SU-DHL-6 (cell line): Measurements from ENCODE around the gene PIGR.

ENCODE experiments used
- H2AFZ ChIP-seq: fragments of 200-600 bp; sonication (generic); 2 replicates; pipeline ENCODE4 v1.6.1; 2014; ENCODE audit warnings: low read depth, mild to moderate bottlenecking, moderate library complexity, mixed read lengths, antibody characterized with exemption, low read length; ENCODE audit not compliant: severe bottlenecking
- H3F3A ChIP-seq: fragments of 200-600 bp; shearing (Covaris generic); 2 replicates; pipeline ENCODE4 v1.6.0; 2016; ENCODE audit warnings: antibody characterized with exemption, mild to moderate bottlenecking; ENCODE audit not compliant: insufficient read depth
- H3K27ac ChIP-seq: fragments of 200-600 bp; sonication (generic); 2 replicates; pipeline ENCODE4 v1.5.1; 2016; ENCODE audit warnings: low read depth, mild to moderate bottlenecking, low read length, moderate library complexity, mixed read lengths
- H3K27me3 ChIP-seq: fragments of 200-600 bp; sonication (generic), shearing (Covaris generic); 2 replicates; pipeline ENCODE4 v1.6.0; 2014; ENCODE audit warnings: mild to moderate bottlenecking, low read length
- H3K36me3 ChIP-seq: fragments of 200-600 bp; sonication (generic); 2 replicates; pipeline ENCODE4 v1.6.1; 2014; ENCODE audit warnings: mild to moderate bottlenecking, low read length, mixed read lengths
- H3K4me2 ChIP-seq: fragments of 300-600, 200-600 bp; shearing (Covaris generic), sonication (generic); 2 replicates; pipeline ENCODE4 v1.6.0; 2014; ENCODE audit warnings: low read length, low read depth, mild to moderate bottlenecking; ENCODE audit not compliant: poor library complexity, severe bottlenecking
- H3K4me3 ChIP-seq: fragments of 200-600 bp; sonication (generic); 2 replicates; pipeline ENCODE4 v1.5.1; 2014; ENCODE audit warnings: antibody characterized with exemption, low read length, mild to moderate bottlenecking, mixed read lengths; ENCODE audit not compliant: insufficient read depth, poor library complexity, severe bottlenecking
- H3K79me2 ChIP-seq: fragments of 200-600 bp; sonication (generic); 2 replicates; pipeline ENCODE4 v1.6.1; 2014; ENCODE audit warnings: mild to moderate bottlenecking, low read length, moderate library complexity; ENCODE audit not compliant: insufficient read depth
- H3K9ac ChIP-seq: fragments of 200-600 bp; sonication (generic); 2 replicates; pipeline ENCODE4 v1.7.0; 2014; ENCODE audit warnings: mild to moderate bottlenecking, low read length
- H3K9me2 ChIP-seq: fragments of 200-600 bp; sonication (generic); replicated peaks from 2 replicates; pipeline ENCODE4 v1.6.1; 2014; ENCODE audit warnings: low read length; ENCODE audit not compliant: insufficient read depth
- H3K9me3 ChIP-seq: fragments of 200-600 bp; sonication (generic); 2 replicates; pipeline ENCODE4 v1.6.1; 2014; ENCODE audit warnings: low read length, mixed read lengths; ENCODE audit not compliant: insufficient read depth
- H4K20me1 ChIP-seq: fragments of 200-600 bp; sonication (generic); 2 replicates; pipeline ENCODE4 v1.6.1; 2014; ENCODE audit warnings: low read depth, mild to moderate bottlenecking, antibody characterized with exemption, low read length, moderate library complexity, mixed read lengths
- EZH2phosphoT487 ChIP-seq: fragments of 200-600 bp; sonication (generic), shearing (Covaris generic); conservative IDR thresholded peaks from 2 replicates; pipeline ENCODE4 v1.6.1; 2018; ENCODE audit warnings: mild to moderate bottlenecking, antibody characterized with exemption, low read length, moderate library complexity, mixed read lengths
- TF ChIP-seq, protein P1 (sequence below): fragments of 200-600 bp; sonication (generic); IDR thresholded peaks from one replicate; pipeline ENCODE4 v1.5.1; 2017; ENCODE audit warnings: antibody characterized with exemption, mild to moderate bottlenecking, low read length, moderate library complexity; ENCODE audit not compliant: insufficient read depth, poor library complexity, severe bottlenecking

Gene PIGR

DNA sequence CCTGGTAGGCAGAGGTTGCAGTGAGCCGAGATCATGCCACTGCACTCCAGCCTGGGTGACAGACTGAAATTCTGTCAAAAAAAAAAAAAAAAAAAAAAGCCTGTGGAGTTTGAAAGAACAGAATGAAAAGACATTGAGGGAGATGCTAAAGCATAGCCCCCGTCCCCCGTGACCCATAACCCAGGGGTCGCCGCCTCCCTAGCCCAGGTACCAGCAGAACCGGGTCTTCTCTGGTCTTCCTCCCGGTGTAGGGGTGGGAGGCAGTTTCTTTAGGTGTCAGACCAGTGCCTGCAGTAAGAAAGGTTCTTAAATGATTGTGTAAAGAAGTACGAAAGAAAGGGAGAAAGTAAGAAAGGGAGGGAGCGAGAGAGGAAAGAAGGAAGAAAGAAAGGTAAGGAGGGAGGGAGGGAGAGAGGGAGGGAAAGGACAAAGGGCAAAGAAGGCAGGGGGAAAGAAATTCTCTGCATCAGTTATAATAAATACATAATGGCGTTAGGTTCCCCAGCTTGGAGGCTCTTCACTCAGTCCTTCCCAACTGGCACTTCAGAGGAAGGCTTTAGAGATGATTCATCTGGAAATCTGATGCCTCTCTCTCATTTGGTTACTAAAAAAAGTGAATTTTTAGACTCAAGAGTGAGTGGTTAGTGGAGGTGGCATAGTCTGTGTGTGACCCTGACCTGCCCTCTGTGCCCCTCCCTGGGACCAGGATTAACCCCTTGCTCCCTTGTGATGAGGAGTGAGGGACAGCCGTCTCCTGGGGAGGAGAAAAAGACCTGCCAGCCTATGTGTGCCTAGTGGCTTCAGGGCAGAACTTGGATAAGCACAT is 48.0 kb downstream of the PIGR start:
- no peaks in the 10 kb centered on the region for H3K27me3 ChIP-seq
- no peaks in the 10 kb centered on the region for H3K79me2 ChIP-seq
- TF ChIP-seq EZH2phosphoT487 = no peak
- TF ChIP-seq, protein P1, sequence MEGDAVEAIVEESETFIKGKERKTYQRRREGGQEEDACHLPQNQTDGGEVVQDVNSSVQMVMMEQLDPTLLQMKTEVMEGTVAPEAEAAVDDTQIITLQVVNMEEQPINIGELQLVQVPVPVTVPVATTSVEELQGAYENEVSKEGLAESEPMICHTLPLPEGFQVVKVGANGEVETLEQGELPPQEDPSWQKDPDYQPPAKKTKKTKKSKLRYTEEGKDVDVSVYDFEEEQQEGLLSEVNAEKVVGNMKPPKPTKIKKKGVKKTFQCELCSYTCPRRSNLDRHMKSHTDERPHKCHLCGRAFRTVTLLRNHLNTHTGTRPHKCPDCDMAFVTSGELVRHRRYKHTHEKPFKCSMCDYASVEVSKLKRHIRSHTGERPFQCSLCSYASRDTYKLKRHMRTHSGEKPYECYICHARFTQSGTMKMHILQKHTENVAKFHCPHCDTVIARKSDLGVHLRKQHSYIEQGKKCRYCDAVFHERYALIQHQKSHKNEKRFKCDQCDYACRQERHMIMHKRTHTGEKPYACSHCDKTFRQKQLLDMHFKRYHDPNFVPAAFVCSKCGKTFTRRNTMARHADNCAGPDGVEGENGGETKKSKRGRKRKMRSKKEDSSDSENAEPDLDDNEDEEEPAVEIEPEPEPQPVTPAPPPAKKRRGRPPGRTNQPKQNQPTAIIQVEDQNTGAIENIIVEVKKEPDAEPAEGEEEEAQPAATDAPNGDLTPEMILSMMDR = no peak
- H3K9ac ChIP-seq = no peak overlapping the region
- no peak overlapping the region for H3K4me3 ChIP-seq
- H3K9me3 ChIP-seq = no peaks in the 10 kb centered on the region
- H3K27ac ChIP-seq = no peak overlapping the region
- H4K20me1 ChIP-seq = no peaks in the 10 kb centered on the region
- no peaks in the 10 kb centered on the region for H3K36me3 ChIP-seq
- H3K4me2 ChIP-seq = no peak overlapping the region
- H3F3A ChIP-seq = no peaks in the 10 kb centered on the region
- H3K9me2 ChIP-seq = no peaks in the 10 kb centered on the region
- H2AFZ ChIP-seq = no peak overlapping the region

DNA sequence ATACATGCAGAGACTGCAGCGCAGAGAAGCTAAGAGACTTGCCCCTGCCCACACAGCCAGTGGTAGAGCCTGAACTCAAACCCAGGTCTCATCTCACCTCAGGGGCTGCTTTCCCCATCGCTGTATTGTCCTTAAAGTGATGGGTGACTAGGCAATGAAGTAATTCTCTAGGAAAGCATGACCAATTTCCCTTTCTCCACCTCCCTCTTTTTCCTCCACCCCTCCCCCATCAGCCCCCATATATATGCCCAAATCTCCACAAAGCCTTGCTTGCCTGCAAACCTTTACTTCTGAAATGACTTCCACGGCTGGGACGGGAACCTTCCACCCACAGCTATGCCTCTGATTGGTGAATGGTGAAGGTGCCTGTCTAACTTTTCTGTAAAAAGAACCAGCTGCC is 49.1 kb downstream of the PIGR start, which contains the start of gene IL24:
Gene IL24, plus strand, starts transcription at position 269 of the 400 bp plus-strand sequence. CDS start 390 bp downstream, outside the sequence.
- H3K36me3 ChIP-seq = no peaks in the 10 kb centered on the region
- no peak within 1 kb of the TSS for H3K4me2 ChIP-seq
- no peaks in the 10 kb centered on the region for H3F3A ChIP-seq
- no peaks in the 10 kb centered on the region for H3K79me2 ChIP-seq
- no peak within 1 kb of the TSS for H2AFZ ChIP-seq
- H3K9me2 ChIP-seq = no peaks in the 10 kb centered on the region
- no peaks in the 10 kb centered on the region for H3K9me3 ChIP-seq
- no peak for TF ChIP-seq EZH2phosphoT487
- TF ChIP-seq, protein P1 = no peak
- H3K4me3 ChIP-seq = no peak within 1 kb of the TSS
- H3K9ac ChIP-seq = no peak within 1 kb of the TSS
- no peak within 1 kb of the TSS for H3K27ac ChIP-seq
- H3K27me3 ChIP-seq = no peaks in the 10 kb centered on the region
- no peaks in the 10 kb centered on the region for H4K20me1 ChIP-seq

GRCh38 chr1:206896261-206896660 is 50.0 kb downstream of the PIGR start:
- Histone ChIP-seq H3K9me3 (no peaks in the 10 kb centered on the region), H3K36me3 (no peaks in the 10 kb centered on the region), H3K27ac (no peak overlapping the region), H3K27me3 (no peaks in the 10 kb centered on the region), H3K9me2 (no peaks in the 10 kb centered on the region), H3K4me3 (no peak overlapping the region), H3K79me2 (no peaks in the 10 kb centered on the region), H2AFZ (no peak overlapping the region), H3F3A (no peaks in the 10 kb centered on the region), H3K9ac (no peak overlapping the region), H3K4me2 (no peak overlapping the region), H4K20me1 (no peaks in the 10 kb centered on the region)
- TF ChIP-seq, protein P1 = no peak
- TF ChIP-seq EZH2phosphoT487 = no peak
